A172 (cell line): Measurements from ENCODE around the gene TRIO. TPM values are rescaled to one million over a fixed set of nuclear protein-coding genes. Genes with fewer than 3 reads are reported as not detected.
A peak's percentile ranks its signal among the peaks of the same experiment; 100 is the strongest.
"Not testable (repeated sequence)": the region's sequence is repeated elsewhere in the genome, so short reads cannot be mapped to it uniquely, and the experiment has no call there.

Source experiments
- DNase-seq: peaks from one replicate; pipeline ENCODE4 v3.0.0-alpha.2; 2015; ENCODE audit warnings: low spot score
- total RNA-seq: library from RNA; depleted of rRNA; stranded (reverse); fragments of >200 nt; shearing (Covaris generic); gene quantifications from 2 replicates; pipeline ENCODE4 v1.2.3, GENCODE V29; 2014

The TRIO gene
- total RNA-seq, 1 experiment from 2014 or later, result 180 TPM

DNA sequence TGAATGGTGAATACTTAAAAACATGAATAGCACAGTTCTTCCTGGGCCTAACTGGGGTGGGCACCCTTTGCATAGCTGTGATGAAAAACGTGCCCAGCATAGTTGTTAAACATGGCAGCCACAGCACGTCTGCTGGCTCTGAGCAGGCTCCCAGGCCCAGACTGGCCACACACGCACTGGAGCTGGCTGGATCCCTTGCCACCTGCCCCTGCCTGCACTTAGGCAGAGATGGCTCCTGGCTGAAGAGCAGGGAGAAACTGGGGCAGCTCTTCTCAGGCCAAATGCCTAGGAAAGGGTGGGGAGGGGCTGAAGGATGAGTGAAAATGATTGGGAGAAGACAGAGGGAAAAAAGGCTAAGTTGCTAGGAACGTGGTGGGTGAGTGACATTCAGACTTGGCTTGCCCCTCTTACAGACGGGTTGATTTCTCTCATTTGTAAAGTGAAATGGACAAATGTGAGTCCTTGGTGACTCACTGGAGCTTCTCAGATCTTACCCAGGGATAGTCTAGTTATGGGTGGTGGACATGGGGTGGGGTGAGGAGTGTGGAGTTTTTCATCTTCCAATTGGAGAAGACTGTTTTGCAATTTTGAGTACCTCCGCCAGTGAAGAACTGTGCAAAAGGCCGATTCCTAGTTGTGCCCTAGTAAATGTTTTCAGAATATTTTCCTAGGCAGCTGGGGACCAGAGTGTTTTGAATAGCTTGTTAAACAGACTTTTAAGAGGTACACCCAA is 42.4 kb downstream of the TRIO start:
- DNase-seq, result peak; percentile 87

DNA sequence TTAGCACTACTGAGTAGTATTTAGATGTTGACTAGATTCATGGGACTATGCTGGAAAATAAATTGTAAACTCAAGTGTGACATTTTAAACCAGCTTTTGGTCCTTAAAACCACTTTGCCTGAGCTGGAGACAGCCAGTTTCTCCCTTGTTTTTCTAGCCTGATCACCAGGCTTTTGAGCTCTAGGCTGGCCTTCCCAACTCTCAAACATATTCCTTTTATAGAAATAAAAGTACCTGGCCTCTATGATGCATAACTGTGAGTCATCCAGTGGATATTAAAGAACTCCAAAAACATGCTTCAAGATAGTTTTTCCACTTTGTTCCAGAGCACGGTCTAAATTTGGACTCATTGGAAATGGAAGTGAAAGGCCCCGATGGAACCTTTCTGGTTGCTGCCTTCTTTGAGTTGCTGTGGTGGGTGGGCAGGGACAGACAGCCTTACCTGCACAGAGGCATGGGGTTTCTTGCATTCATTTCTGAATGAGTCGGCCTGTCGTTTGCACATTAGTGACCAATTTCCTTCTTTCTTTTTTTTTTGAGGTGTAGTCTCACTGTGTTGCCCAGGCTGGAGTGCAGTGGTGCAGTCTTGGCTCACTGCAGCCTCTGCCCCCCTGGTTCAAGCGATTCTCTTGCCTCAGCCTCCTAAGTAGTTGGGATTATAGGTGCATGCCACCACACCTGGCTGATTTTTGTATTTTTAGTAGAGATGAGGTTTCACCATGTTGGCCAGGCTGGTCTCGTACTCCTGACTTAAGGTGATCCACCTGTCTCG is 43.1 kb downstream of the TRIO start:
- DNase-seq, result peak; percentile 82

DNA sequence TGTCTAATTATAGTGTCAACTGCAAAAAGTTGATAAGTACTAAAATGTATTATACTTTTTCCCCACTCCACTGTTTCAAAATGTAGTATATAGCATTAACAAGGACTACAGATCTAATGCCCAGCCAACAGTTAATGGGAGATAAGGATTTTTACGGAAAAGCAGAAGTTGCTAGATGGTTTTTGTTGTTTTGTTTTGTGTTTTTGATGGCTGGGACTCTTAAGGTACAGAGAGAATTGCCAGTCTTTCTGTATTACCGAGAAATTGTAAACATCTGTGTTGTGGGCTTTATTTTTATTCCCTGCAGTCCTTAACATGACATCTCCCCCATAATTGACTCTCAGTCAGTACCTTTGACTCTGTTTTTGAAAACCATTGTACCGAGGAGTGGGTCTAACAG is 44.0 kb downstream of the TRIO start:
- no peak for DNase-seq

DNA sequence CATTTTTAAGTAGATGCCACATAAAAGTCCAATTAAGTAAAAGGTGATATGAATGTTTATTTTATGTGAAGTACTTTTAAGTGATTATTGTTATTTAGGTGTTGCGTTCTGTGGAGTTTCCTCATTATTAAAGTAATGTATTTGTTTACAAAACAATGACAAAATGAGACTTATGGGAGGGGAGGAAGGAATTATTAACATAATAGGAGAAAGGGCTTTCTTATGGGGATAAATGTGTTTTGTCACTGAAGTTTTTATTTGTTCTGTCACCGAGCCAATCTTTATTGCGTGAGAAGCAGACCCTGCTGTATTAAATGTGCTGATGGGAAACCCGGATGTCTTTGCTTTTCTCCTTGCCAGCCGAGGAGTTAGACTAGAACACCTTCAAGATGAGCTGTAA is 44.5 kb downstream of the TRIO start:
- DNase-seq, result no peak

DNA sequence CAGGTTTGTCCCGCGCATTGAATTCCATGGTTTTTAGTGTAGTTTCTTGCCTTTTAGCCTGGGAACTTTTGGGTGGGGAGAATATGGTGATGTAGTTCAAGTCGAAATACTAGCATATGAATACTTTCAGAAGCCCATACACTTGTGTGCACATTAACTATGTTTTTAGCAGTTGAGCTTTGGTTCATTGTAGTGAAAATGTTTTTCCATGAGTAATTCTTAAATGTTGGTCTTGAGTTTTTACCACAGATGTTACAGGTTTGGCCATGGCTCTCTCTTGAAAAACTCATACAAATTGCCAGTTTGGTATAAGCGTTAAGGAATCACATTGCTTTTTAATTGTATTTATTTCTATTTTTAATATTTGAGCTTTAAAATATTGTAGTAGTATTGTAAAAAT is 45.6 kb downstream of the TRIO start:
- no peak for DNase-seq

DNA sequence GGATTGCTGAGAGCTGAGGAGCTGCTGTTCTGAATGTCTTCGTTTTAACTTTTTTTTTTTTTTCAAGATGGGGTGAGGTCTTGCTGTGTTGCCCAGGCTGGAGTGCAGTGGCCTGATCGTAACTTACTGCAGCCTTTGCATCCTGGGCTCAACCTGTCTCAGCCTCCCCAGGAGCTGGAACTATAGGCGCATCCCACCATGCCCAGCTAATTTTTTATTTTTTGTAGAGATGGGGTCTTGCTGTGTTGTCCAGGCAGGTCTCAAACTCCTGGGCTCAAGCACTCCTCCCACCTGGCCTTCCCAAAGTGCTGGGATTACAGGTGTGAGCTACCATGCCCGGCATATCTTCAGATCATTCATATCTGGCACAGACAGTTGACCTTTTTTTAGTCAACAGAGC is 46.5 kb downstream of the TRIO start:
- DNase-seq, result no peak

GRCh38 chr5:14190194-14191164 is 47.3 kb downstream of the TRIO start:
- peak; percentile 98 for DNase-seq

GRCh38 chr5:14191325-14191724 is 48.2 kb downstream of the TRIO start:
- no peak for DNase-seq

GRCh38 chr5:14193496-14193895 is 50.4 kb downstream of the TRIO start:
- DNase-seq, result no peak

GRCh38 chr5:14195588-14195987 is 52.4 kb downstream of the TRIO start:
- no peak for DNase-seq

DNA sequence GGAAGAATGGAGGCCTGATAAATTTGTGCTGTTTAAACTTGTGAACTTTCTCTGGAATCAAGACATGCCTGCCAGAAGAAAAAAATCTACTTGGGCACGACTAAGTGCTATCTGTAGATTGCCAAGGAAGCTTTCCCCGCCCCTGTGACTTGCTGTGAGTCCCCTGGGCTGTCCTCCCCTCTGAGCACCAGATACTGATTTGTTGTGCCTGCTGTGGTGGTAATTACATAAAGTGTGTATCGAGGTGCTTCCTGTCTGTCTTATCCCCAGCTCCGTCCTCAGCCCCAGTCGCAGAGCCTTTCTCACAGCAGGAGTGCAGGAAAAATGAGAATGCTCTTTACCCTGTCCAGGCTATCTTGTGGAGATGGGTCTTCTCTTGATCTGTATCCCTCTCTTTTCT is 53.9 kb downstream of the TRIO start:
- peak; percentile 56 for DNase-seq

GRCh38 chr5:14199902-14200301 is 56.8 kb downstream of the TRIO start:
- DNase-seq, result no peak

GRCh38 chr5:14200312-14200990 is 57.3 kb downstream of the TRIO start:
- DNase-seq, result no peak

GRCh38 chr5:14201325-14202045 is 58.3 kb downstream of the TRIO start:
- DNase-seq, result peak; percentile 76

DNA sequence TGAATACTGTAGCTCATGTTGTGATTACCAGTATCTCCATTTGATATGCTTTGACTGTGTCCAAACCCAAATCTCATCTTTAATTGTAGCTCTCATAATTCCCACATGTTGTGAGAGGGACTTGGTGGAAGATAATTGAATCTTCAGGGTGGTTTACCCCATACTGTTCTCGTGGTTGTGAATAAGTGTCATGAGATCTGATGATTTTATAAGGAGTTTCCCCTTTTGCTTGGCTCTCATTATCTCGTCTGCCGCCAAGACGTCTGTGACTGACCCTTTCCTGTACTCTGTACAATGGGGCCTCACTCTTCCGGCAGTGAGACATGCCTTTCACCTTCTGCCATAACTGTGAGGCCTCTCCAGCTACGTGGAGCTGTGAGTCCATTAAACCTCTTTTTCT is 59.3 kb downstream of the TRIO start:
- DNase-seq, result peak; percentile 91

DNA sequence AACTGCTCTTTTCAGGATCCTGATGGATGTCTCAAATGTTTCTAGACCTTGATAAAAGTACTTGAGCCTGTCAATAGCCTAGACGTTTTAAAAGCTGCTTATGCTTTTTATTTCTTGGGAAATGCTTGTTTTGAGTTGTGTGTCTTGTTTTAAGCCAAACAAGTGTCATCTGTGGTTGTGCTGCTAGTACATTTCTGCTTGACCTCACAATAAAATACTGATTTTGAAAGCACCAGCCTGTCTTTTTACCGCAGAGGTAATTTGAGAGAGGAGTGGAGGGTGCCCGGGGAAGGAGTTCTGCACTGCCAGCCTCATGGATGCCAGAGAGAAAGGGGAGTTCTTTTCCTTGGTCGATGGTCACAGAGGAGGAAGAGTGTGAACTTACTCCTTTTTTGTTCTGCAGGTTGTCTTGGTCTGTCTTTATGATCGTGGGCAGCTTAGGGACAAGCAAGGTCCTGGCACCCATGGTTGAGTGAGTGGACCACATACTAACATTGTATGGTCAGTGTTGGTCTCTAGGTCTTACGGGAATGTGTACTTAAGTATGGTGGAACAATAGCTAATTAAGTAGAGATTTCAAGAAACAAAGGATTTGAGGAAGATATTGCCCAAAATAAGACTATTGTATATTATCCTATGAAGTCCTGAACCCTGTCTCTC is 61.0 kb downstream of the TRIO start:
- DNase-seq, result no peak

- DNase-seq, result peak; percentile 75
Observed at GRCh38 chr5:14204785-14205321, 61.7 kb downstream of the TRIO start.

GRCh38 chr5:14206028-14206725 is 63.0 kb downstream of the TRIO start:
- no peak for DNase-seq

DNA sequence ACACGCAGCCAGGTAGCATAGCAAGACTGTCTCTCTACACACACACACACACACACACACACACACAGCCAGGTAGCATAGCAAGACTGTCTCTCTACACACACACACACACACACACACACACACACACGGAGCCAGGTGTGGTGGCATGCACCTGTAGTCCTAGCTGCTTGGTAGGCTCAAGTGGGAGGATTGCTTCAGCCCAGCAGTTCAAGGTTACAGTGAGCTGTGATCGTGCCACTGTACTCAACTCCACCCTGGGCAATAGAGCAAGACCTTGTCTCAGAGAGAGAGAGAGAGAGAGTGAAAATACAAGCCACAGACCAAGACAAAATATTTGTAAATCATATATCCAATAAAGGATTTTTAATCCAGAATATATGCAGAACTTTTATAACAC is 64.3 kb downstream of the TRIO start:
- not testable (repeated sequence) for DNase-seq
